Measurements from ENCODE around the gene PALD1. TPM values are rescaled to one million over a fixed set of nuclear protein-coding genes. Genes with fewer than 3 reads are reported as not detected.

Gene PALD1
- total and polyA plus RNA-seq, 2 of the 4 experiments (the other 2 are of a cell fraction), result 0.12 to 0.18 TPM

DNA sequence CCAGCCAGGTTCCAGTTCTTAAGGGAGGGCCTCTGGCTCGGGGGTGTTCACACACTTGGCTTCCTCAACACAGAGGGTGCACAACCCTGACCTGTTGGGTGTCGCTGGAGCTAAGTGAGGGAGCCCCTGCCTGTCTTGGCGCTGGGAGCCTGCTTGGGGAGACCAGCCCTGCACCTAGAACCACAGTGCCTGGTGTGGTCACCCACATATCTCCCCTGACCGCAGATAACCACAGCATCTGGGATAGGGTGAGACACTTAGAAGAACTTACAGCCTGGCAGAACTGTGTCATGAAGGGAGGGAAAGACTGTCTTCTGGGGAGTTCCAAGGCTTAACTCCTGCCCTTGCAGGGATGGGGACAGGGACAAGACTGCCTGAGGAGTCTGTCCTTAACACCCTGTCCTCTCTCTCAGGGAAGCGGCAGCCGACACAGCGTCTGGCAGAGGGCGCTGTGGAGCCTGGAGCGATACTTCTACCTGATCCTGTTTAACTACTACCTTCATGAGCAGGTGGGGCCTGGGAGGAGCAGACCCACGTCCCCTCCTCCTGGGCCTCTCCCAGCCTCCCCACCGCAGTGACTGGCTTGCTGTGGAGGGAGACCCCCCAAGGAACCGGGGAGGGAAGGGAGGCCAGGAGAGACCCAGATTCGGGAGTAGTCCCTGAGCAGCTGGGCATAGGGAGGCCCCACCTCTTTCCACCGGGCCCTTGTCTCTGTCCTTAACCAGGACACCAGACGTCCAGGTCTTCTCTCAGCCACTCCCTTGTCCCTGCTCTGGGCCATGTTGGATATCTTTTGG, 59.0 kb downstream of the PALD1 start:
- Histone ChIP-seq H2BK5ac (ENCODE audit: low read depth, low read length, poor library complexity, severe bottlenecking) (no peak overlapping the region), H2AK9ac (replicated peaks; ENCODE audit: low read depth, low read length, poor library complexity) (no peak overlapping the region), H2AFZ (replicated peaks; ENCODE audit: low read length, poor library complexity) (no peak overlapping the region), H3K4me1 (ENCODE audit: control insufficient read depth, insufficient read depth, low read length) (no peaks in the 10 kb centered on the region), H3K9me3 (ENCODE audit: control insufficient read depth, insufficient read depth, low read length) (no peaks in the 10 kb centered on the region), H3K27me3 (ENCODE audit: control insufficient read depth, insufficient read depth, low read length) (peaks cover 30% of the 10 kb centered on the region), H3K79me1 (ENCODE audit: low read depth in 1 of 2, low read length in 2 of 2) (no peaks in the 10 kb centered on the region), H4K5ac (ENCODE audit: low read depth, low read length) (no peak overlapping the region), H4K91ac (ENCODE audit: insufficient read depth, low read depth, low read length) (no peak overlapping the region), H3K36me3 (ENCODE audit: control insufficient read depth, insufficient read depth, low read length) (no peaks in the 10 kb centered on the region), H3K9ac (ENCODE audit: low read depth, low read length) (no peak overlapping the region), H4K8ac (ENCODE audit: low read depth in 2 of 2, low read length in 2 of 2) (no peak overlapping the region), H3K4ac (ENCODE audit: low read depth, low read length) (no peak overlapping the region), H3K9me1 (ENCODE audit: insufficient read depth, low read length) (no peaks in the 10 kb centered on the region), H3K23ac (ENCODE audit: low read depth, low read length) (no peak overlapping the region), H4K20me1 (ENCODE audit: insufficient read depth, low read length) (no peaks in the 10 kb centered on the region), H3K4me2 (ENCODE audit: low read depth, low read length) (no peak overlapping the region), H3K27ac (ENCODE audit: insufficient read depth, low read length) (no peak overlapping the region), H3K56ac (ENCODE audit: extremely low read depth, insufficient read depth, low read length) (no peak overlapping the region), H2AK5ac (ENCODE audit: low read depth, low read length) (no peak overlapping the region), H3K18ac (ENCODE audit: low read depth, low read length) (no peak overlapping the region), H2BK20ac (ENCODE audit: low read depth, low read length) (no peak overlapping the region), H2BK15ac (ENCODE audit: low read depth, low read length) (no peak overlapping the region), H2BK120ac (ENCODE audit: low read depth, low read length) (no peak overlapping the region), H3K14ac (replicated peaks; ENCODE audit: low read depth, low read length) (no peak overlapping the region), H3K4me3 (ENCODE audit: insufficient read depth, low read depth, low read length) (no peak overlapping the region)
- no TSS peak for BruUV-seq (replicated peaks)
- POLR2A ChIA-PET (ENCODE audit: unreplicated experiment), result no interaction called here
- in situ Hi-C loops (cut with MboI; ENCODE audit: low sequenced_read_pairs), result loop anchor here (5.0 kb wide), 1 partner anchor 75 kb away; no protein-coding TSS in a partner anchor
- CTCF ChIA-PET, result interaction anchor here (0.6 to 1.0 kb wide), 2 partner anchors 76 to 314 kb away, joined by 3 read pairs; no protein-coding TSS in a partner anchor
- ATAC-seq (ENCODE audit: low read depth) (no peak), DNase-seq (no peak)
- WGBS, 2 experiments (ENCODE audit: extremely low coverage in 2 of 2, insufficient read length in 1 of 2), result no CpG with 5 or more reads among the region's 15 CpGs
- TF ChIP-seq, protein P1, sequence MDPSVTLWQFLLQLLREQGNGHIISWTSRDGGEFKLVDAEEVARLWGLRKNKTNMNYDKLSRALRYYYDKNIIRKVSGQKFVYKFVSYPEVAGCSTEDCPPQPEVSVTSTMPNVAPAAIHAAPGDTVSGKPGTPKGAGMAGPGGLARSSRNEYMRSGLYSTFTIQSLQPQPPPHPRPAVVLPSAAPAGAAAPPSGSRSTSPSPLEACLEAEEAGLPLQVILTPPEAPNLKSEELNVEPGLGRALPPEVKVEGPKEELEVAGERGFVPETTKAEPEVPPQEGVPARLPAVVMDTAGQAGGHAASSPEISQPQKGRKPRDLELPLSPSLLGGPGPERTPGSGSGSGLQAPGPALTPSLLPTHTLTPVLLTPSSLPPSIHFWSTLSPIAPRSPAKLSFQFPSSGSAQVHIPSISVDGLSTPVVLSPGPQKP (IDR thresholded peaks at IDR 0.05; ENCODE audit: borderline replicate concordance, low read depth, low read length), result no peak
- TF ChIP-seq RAD21 (IDR thresholded peaks at IDR 0.05; ENCODE audit: low read length) (0 out of 2 replicates have a peak, but pooled peaks have one; percentile 7), FOS (IDR thresholded peaks at IDR 0.05; ENCODE audit: low read depth, low read length) (no peak), POLR2A (IDR thresholded peaks at IDR 0.05; ENCODE audit: low read depth, low read length) (no peak), CTCF (conservative IDR thresholded peaks at IDR 0.05; ENCODE audit: low read depth, low read length) (peak; percentile 25; the same call in 1 of the 2 replicates), MXI1 (IDR thresholded peaks at IDR 0.05; ENCODE audit: borderline replicate concordance, low read depth, low read length) (no peak), SMC3 (IDR thresholded peaks at IDR 0.05; ENCODE audit: low read depth, low read length) (0 out of 2 replicates have a peak, but pooled peaks have one; percentile 11), MAZ (IDR thresholded peaks at IDR 0.05; ENCODE audit: borderline replicate concordance, low read depth, low read length) (no peak), RCOR1 (IDR thresholded peaks at IDR 0.05; ENCODE audit: insufficient replicate concordance, low read length) (no peak), CEBPB (IDR thresholded peaks at IDR 0.05; ENCODE audit: low read depth, low read length) (no peak), USF2 (IDR thresholded peaks at IDR 0.05; ENCODE audit: low read depth, low read length) (no peak), NFE2L2 (IDR thresholded peaks at IDR 0.05; ENCODE audit: low read depth, low read length) (no peak), BHLHE40 (IDR thresholded peaks at IDR 0.05; ENCODE audit: low read depth, low read length) (no peak), CHD1 (IDR thresholded peaks at IDR 0.05; ENCODE audit: low read depth, low read length) (no peak)
- intact Hi-C loops (cut with micrococcal nuclease), result no loop called here
- dilution Hi-C loops (cut with HindIII; ENCODE audit: low sequenced_read_pairs, unreplicated experiment), result no loop called here

Measured in IMR-90 (cell line).